ENCODE measurements around the gene DNAH10. TPM values are rescaled to one million over a fixed set of nuclear protein-coding genes. Genes with fewer than 3 reads are reported as not detected.

DNAH10 gene
- total and polyA plus RNA-seq, 7 experiments from 2014 or later: 0.05 to 0.50 (median 0.10) TPM

GRCh38 chr12:123873793-123874192 is 111.7 kb downstream of the DNAH10 start:
- no peaks in the 10 kb centered on the region for H3K9me3 Mint-ChIP-seq
- ATAC-seq (no peak), DNase-seq (no peak)
- POLR2A ChIA-PET: no interaction called here
- H3K4me3 ChIP-seq (ENCODE audit: low read length): no peak overlapping the region
- no peaks in the 10 kb centered on the region for H3K9me3 ChIP-seq (ENCODE audit: control insufficient read depth in 2 of 3, low read length in 3 of 3)
- no peaks in the 10 kb centered on the region for H3K4me1 ChIP-seq (ENCODE audit: control insufficient read depth in 2 of 2, insufficient read depth in 2 of 2, low read length in 2 of 2)
- no peaks in the 10 kb centered on the region for H3K36me3 ChIP-seq (ENCODE audit: control insufficient read depth in 2 of 3, insufficient read depth in 3 of 3, low read length in 3 of 3)
- CTCF ChIA-PET: no interaction called here
- H3K27ac Mint-ChIP-seq: peak overlapping the region in 1 of 9 donors; percentile 4
- H3K27ac ChIP-seq (ENCODE audit: low read depth, low read length): no peak overlapping the region
- H3K4me3 Mint-ChIP-seq: no peak overlapping the region
- H3K4me1 Mint-ChIP-seq: no peaks in the 10 kb centered on the region
- intact Hi-C loops (cut with micrococcal nuclease): no loop called here
- peaks cover 2 to 14% (median 7%) of the 10 kb centered on the region in 5 donors for H3K27me3 Mint-ChIP-seq
- no peaks in the 10 kb centered on the region for H3K36me3 Mint-ChIP-seq
- H3K27me3 ChIP-seq (ENCODE audit: control insufficient read depth in 2 of 2, insufficient read depth in 2 of 2, low read length in 2 of 2): no peaks in the 10 kb centered on the region

- Histone ChIP-seq H3K4me1 (ENCODE audit: control insufficient read depth in 2 of 2, insufficient read depth in 2 of 2, low read length in 2 of 2) (no peaks in the 10 kb centered on the region), H3K27ac (ENCODE audit: low read depth, low read length) (no peak overlapping the region), H3K27me3 (ENCODE audit: control insufficient read depth in 2 of 2, insufficient read depth in 2 of 2, low read length in 2 of 2) (no peaks in the 10 kb centered on the region), H3K4me3 (ENCODE audit: low read length) (no peak overlapping the region), H3K9me3 (ENCODE audit: control insufficient read depth in 2 of 3, low read length in 3 of 3) (no peaks in the 10 kb centered on the region), H3K36me3 (ENCODE audit: control insufficient read depth in 2 of 3, insufficient read depth in 3 of 3, low read length in 3 of 3) (no peaks in the 10 kb centered on the region)
- peaks cover 0 to 18% (median 0%) of the 10 kb centered on the region in 5 donors for H3K27me3 Mint-ChIP-seq
- no peaks in the 10 kb centered on the region for H3K36me3 Mint-ChIP-seq
- H3K9me3 Mint-ChIP-seq: peaks cover 0 to 2% (median 0%) of the 10 kb centered on the region in 11 donors
- ChIA-PET CTCF (no interaction called here), POLR2A (no interaction called here)
- ATAC-seq (no peak), DNase-seq (no peak)
- intact Hi-C loops (cut with micrococcal nuclease): no loop called here
- no peak overlapping the region for H3K27ac Mint-ChIP-seq
- no peaks in the 10 kb centered on the region for H3K4me1 Mint-ChIP-seq
- no peak overlapping the region for H3K4me3 Mint-ChIP-seq
Observed at GRCh38 chr12:123877968-123878367, 115.9 kb downstream of the DNAH10 start.

- no peaks in the 10 kb centered on the region for H3K36me3 Mint-ChIP-seq
- no peaks in the 10 kb centered on the region for H3K9me3 ChIP-seq (ENCODE audit: control insufficient read depth in 2 of 3, low read length in 3 of 3)
- H3K27ac Mint-ChIP-seq: no peak overlapping the region
- H3K27me3 Mint-ChIP-seq: peaks cover 0 to 18% (median 0%) of the 10 kb centered on the region in 5 donors
- intact Hi-C loops (cut with micrococcal nuclease): no loop called here
- no peaks in the 10 kb centered on the region for H3K4me1 ChIP-seq (ENCODE audit: control insufficient read depth in 2 of 2, insufficient read depth in 2 of 2, low read length in 2 of 2)
- no peak overlapping the region for H3K4me3 ChIP-seq (ENCODE audit: low read length)
- ChIA-PET CTCF (no interaction called here), POLR2A (no interaction called here)
- DNase-seq (no peak), ATAC-seq (no peak)
- peaks cover 0 to 3% (median 0%) of the 10 kb centered on the region in 11 donors for H3K9me3 Mint-ChIP-seq
- no peaks in the 10 kb centered on the region for H3K27me3 ChIP-seq (ENCODE audit: control insufficient read depth in 2 of 2, insufficient read depth in 2 of 2, low read length in 2 of 2)
- H3K27ac ChIP-seq (ENCODE audit: low read depth, low read length): no peak overlapping the region
- H3K36me3 ChIP-seq (ENCODE audit: control insufficient read depth in 2 of 3, insufficient read depth in 3 of 3, low read length in 3 of 3): no peaks in the 10 kb centered on the region
- H3K4me3 Mint-ChIP-seq: no peak overlapping the region
- no peaks in the 10 kb centered on the region for H3K4me1 Mint-ChIP-seq
Observed at GRCh38 chr12:123879101-123879500, 117.0 kb downstream of the DNAH10 start.

- Mint-ChIP-seq H3K27ac (no peak overlapping the region), H3K4me3 (no peak overlapping the region), H3K36me3 (no peaks in the 10 kb centered on the region), H3K27me3 (peaks cover 0 to 17% (median 0%) of the 10 kb centered on the region in 5 donors), H3K9me3 (peaks cover 0 to 4% (median 0%) of the 10 kb centered on the region in 11 donors), H3K4me1 (no peaks in the 10 kb centered on the region)
- no peak for ATAC-seq
- Histone ChIP-seq H3K27me3 (ENCODE audit: control insufficient read depth in 2 of 2, insufficient read depth in 2 of 2, low read length in 2 of 2) (no peaks in the 10 kb centered on the region), H3K4me3 (ENCODE audit: low read length) (no peak overlapping the region), H3K9me3 (ENCODE audit: control insufficient read depth in 2 of 3, low read length in 3 of 3) (no peaks in the 10 kb centered on the region), H3K36me3 (ENCODE audit: control insufficient read depth in 2 of 3, insufficient read depth in 3 of 3, low read length in 3 of 3) (no peaks in the 10 kb centered on the region), H3K4me1 (ENCODE audit: control insufficient read depth in 2 of 2, insufficient read depth in 2 of 2, low read length in 2 of 2) (no peaks in the 10 kb centered on the region), H3K27ac (ENCODE audit: low read depth, low read length) (no peak overlapping the region)
- ChIA-PET POLR2A (no interaction called here), CTCF (no interaction called here)
- intact Hi-C loops (cut with micrococcal nuclease): no loop called here
- DNase-seq: no peak
Observed at GRCh38 chr12:123879691-123880090, 117.6 kb downstream of the DNAH10 start.

- no peak overlapping the region for H3K4me3 ChIP-seq (ENCODE audit: low read length)
- no peaks in the 10 kb centered on the region for H3K36me3 ChIP-seq (ENCODE audit: control insufficient read depth in 2 of 3, insufficient read depth in 3 of 3, low read length in 3 of 3)
- CTCF ChIA-PET: no interaction called here
- no peaks in the 10 kb centered on the region for H3K27me3 ChIP-seq (ENCODE audit: control insufficient read depth in 2 of 2, insufficient read depth in 2 of 2, low read length in 2 of 2)
- Mint-ChIP-seq H3K4me3 (no peak overlapping the region), H3K36me3 (no peaks in the 10 kb centered on the region), H3K9me3 (peaks cover 0 to 4% (median 0%) of the 10 kb centered on the region in 11 donors), H3K4me1 (no peaks in the 10 kb centered on the region), H3K27me3 (peaks cover 0 to 21% (median 6%) of the 10 kb centered on the region in 5 donors), H3K27ac (no peak overlapping the region)
- no peaks in the 10 kb centered on the region for H3K4me1 ChIP-seq (ENCODE audit: control insufficient read depth in 2 of 2, insufficient read depth in 2 of 2, low read length in 2 of 2)
- ATAC-seq (no peak), DNase-seq (no peak)
- no peak overlapping the region for H3K27ac ChIP-seq (ENCODE audit: low read depth, low read length)
- POLR2A ChIA-PET: no interaction called here
- intact Hi-C loops (cut with micrococcal nuclease): no loop called here
- no peaks in the 10 kb centered on the region for H3K9me3 ChIP-seq (ENCODE audit: control insufficient read depth in 2 of 3, low read length in 3 of 3)
Observed at GRCh38 chr12:123882161-123882705, 120.1 kb downstream of the DNAH10 start.

- POLR2A ChIA-PET: no interaction called here
- no peak overlapping the region for H3K27ac Mint-ChIP-seq
- peaks cover 0 to 7% (median 0%) of the 10 kb centered on the region in 7 donors for H3K4me1 Mint-ChIP-seq
Observed at GRCh38 chr12:123886258-123886657, 124.2 kb downstream of the DNAH10 start.

GRCh38 chr12:123886931-123887582 is 125.0 kb downstream of the DNAH10 start:
- Histone ChIP-seq H3K4me3 (ENCODE audit: low read length) (no peak overlapping the region), H3K27ac (ENCODE audit: low read depth, low read length) (no peak overlapping the region), H3K36me3 (ENCODE audit: control insufficient read depth in 2 of 3, insufficient read depth in 3 of 3, low read length in 3 of 3) (no peaks in the 10 kb centered on the region), H3K9me3 (ENCODE audit: control insufficient read depth in 2 of 3, low read length in 3 of 3) (no peaks in the 10 kb centered on the region), H3K4me1 (ENCODE audit: control insufficient read depth in 2 of 2, insufficient read depth in 2 of 2, low read length in 2 of 2) (no peaks in the 10 kb centered on the region), H3K27me3 (ENCODE audit: control insufficient read depth in 2 of 2, insufficient read depth in 2 of 2, low read length in 2 of 2) (no peaks in the 10 kb centered on the region)
- Mint-ChIP-seq H3K36me3 (no peaks in the 10 kb centered on the region), H3K27ac (no peak overlapping the region), H3K4me3 (no peak overlapping the region), H3K4me1 (peaks cover 0 to 7% (median 0%) of the 10 kb centered on the region in 7 donors), H3K9me3 (peaks cover 0 to 3% (median 0%) of the 10 kb centered on the region in 11 donors), H3K27me3 (peaks cover 0 to 23% (median 6%) of the 10 kb centered on the region in 5 donors)
- POLR2A ChIA-PET: no interaction called here
- intact Hi-C loops (cut with micrococcal nuclease): no loop called here
- ATAC-seq (no peak), DNase-seq (no peak)
- CTCF ChIA-PET: no interaction called here

More at GRCh38 chr12:123886258-123886657, 124.2 kb downstream of the DNAH10 start:
- DNase-seq (no peak), ATAC-seq (no peak)
- CTCF ChIA-PET: no interaction called here
- H3K36me3 ChIP-seq (ENCODE audit: control insufficient read depth in 2 of 3, insufficient read depth in 3 of 3, low read length in 3 of 3): no peaks in the 10 kb centered on the region
- H3K9me3 ChIP-seq (ENCODE audit: control insufficient read depth in 2 of 3, low read length in 3 of 3): no peaks in the 10 kb centered on the region
- H3K4me1 ChIP-seq (ENCODE audit: control insufficient read depth in 2 of 2, insufficient read depth in 2 of 2, low read length in 2 of 2): no peaks in the 10 kb centered on the region
- H3K4me3 ChIP-seq (ENCODE audit: low read length): no peak overlapping the region
- intact Hi-C loops (cut with micrococcal nuclease): no loop called here
- H3K36me3 Mint-ChIP-seq: no peaks in the 10 kb centered on the region
- H3K27ac ChIP-seq (ENCODE audit: low read depth, low read length): no peak overlapping the region
- H3K9me3 Mint-ChIP-seq: peaks cover 0 to 3% (median 0%) of the 10 kb centered on the region in 11 donors
- no peaks in the 10 kb centered on the region for H3K27me3 ChIP-seq (ENCODE audit: control insufficient read depth in 2 of 2, insufficient read depth in 2 of 2, low read length in 2 of 2)
- H3K27me3 Mint-ChIP-seq: peaks cover 0 to 24% (median 6%) of the 10 kb centered on the region in 5 donors
- H3K4me3 Mint-ChIP-seq: no peak overlapping the region

All from naive thymus-derived CD4-positive, alpha-beta T cell (primary cell).